Measurements from ENCODE around the gene INHA. TPM values are rescaled to one million over a fixed set of nuclear protein-coding genes. Genes with fewer than 3 reads are reported as not detected.

Gene INHA
- total RNA-seq, 1 experiment from 2014 or later = not detected

- no peak for DNase-seq (ENCODE audit: low read depth)
- in situ Hi-C loops (cut with HindIII; ENCODE audit: low pct_unique_long_range_greater_than_20kb, low sequenced_read_pairs) = no loop called here
Observed at GRCh38 chr2:219538956-219539788, 32.9 kb upstream of the INHA start.

DNA sequence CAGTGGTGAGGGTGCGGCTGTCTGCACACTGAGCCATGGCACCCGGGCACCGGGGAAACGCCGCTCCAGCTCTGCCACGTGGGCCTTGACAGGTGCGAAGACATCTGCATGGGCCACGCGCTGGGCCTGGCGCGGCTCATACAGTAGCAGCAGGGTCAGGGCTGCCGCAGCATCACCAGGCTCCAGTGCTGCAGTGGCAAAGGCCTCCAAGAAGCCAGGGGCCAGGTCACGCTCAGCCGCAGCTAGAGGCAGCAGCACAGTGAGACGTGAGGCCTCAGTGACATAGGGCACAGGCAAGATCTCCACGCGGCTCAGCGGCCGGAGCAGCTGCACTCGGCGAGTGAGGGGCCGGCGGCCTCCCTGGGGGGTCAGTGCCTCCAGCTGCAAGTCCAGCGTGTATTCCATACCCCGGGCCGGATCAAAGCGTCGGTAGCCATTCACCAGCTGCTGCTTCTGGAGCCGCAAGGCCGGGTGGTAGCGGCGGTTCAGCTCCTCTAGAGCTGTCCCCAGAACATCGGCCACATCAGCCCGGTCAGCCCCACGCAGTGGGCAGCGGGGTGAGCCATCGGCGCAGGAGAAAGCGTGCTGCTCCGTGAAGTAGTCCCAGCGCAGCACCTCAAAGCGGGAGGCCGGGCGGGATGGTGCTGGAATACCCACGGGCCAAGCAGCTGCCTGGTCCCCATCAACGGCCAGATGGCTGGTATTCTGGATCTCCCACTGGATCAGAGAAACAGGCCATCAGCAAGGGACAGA lies 32.0 kb upstream of the INHA start:
- in situ Hi-C loops (cut with HindIII; ENCODE audit: low pct_unique_long_range_greater_than_20kb, low sequenced_read_pairs) = no loop called here
- DNase-seq (ENCODE audit: low read depth) = no peak

DNA sequence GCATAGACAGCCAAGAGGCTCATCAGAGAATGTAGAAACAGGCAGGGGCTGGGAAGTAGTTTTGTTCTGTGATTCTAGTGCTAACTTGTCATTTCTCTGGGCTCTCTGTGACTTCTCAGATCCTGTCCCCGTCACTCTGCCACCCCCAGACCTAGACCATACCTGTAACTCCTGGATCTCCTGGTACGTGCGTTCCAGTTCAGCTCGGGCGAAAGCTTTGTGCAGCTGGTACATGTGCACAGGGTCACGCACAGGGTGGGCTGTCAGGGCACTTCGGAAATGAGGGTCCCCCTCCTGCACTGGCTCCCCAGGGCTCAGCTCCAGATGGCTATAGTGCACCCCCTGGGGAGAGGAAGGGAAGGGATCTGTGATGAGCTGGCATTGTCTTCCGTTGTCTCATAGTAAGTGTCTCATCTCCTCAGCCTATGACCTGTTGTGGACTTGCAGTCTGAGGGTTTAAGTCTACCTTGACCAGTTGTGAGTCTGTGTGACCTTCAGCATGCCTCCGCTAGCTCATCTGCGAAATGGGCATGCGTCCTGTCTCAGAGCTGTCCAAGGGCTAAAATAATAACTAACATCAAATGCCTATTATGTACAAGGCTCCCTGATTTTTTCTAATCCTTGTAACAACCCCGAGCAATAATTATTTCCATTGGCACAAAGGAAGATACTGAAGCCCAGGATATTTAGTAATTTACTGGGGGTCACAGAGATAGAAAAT lies 31.2 kb upstream of the INHA start:
- in situ Hi-C loops (cut with HindIII; ENCODE audit: low pct_unique_long_range_greater_than_20kb, low sequenced_read_pairs) = no loop called here
- DNase-seq (ENCODE audit: low read depth) = no peak

DNA sequence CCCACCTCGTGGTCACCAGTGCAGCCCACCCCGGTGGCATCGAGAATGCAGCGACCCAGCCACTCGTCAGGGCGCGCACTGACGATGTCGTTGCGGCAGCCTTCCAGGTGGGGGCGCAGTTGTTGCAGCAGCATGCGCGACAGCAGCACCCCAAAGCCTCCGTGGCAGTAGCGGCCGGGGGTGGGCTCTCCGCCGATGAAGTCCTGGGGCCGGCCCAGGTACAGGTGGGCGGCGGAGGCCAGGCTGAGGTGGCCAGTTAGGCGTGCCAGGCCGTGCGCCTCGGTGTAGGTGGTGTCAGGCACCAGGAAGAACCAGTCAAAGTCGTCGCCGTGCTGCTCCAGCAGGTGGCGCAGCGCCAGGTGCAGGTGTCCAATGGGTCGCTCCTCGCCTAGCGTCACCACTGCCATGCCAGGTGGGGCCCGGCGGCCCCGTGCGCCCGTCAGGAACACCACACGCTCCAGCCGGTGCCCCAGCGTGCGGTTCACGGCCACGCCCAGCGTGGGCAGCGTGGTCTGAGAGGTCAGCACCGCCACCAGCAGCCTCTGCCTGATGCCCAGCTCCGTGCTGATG lies 30.4 kb upstream of the INHA start:
- peak; percentile 86 for DNase-seq (ENCODE audit: low read depth)

GRCh38 chr2:219542931-219543595 lies 29.0 kb upstream of the INHA start:
- in situ Hi-C loops (cut with HindIII; ENCODE audit: low pct_unique_long_range_greater_than_20kb, low sequenced_read_pairs) = no loop called here
- DNase-seq (ENCODE audit: low read depth) = peak; percentile 37

More for the DNA sequence above, 30.4 kb upstream of the INHA start:
- in situ Hi-C loops (cut with HindIII; ENCODE audit: low pct_unique_long_range_greater_than_20kb, low sequenced_read_pairs) = no loop called here

DNA sequence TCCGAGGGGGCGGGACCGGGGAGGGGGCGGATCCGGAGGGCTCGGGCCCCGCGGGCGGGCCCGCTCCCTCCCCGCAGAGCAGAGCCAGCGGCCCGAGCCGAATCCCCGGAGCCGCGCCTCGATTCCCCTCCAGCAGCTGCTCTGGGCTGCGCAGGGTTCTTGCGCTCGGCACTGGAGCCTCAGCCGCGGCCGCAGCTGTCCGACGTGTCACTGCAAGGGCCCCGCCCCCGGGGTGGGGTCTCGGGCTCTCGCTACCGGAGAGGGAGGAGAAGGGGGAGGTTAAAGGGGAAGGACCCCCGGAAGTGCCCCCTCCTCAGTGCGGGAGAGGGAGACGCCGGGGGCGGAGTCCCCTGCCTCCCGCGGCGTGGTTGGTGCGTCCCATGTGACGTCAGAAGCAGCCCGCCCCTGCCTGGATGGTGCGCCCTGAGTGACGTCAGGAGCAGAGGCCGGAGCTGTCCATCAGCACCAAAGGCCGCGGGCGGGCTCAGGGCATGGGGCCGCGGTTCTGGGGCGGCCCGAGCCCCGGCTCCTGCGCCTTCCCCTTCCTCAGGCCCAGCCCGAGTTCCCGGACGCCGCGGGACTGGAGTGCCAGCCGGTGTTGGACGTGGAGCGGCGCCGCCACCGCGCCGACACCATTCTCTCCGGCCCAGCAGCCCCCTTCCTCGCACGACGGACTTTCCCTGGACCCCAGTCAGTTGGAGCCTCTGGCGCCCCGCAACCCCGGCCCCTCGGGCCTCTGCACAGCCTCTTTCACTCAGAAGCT lies 28.3 kb upstream of the INHA start, which contains the start of the genes CHPF and TMEM198:
TSS of gene CHPF (minus strand) at position 214 of the 763 bp plus-strand sequence. CDS start 271 bp downstream, outside the sequence.
TSS of gene TMEM198 (plus strand) at position 433 of the 763 bp plus-strand sequence. CDS start 700 bp downstream, outside the sequence.
- in situ Hi-C loops (cut with HindIII; ENCODE audit: low pct_unique_long_range_greater_than_20kb, low sequenced_read_pairs) = no loop called here
- DNase-seq (ENCODE audit: low read depth) = peak; percentile 100

GRCh38 chr2:219544567-219544966 lies 27.5 kb upstream of the INHA start:
- in situ Hi-C loops (cut with HindIII; ENCODE audit: low pct_unique_long_range_greater_than_20kb, low sequenced_read_pairs) = no loop called here
- no peak for DNase-seq (ENCODE audit: low read depth)

- in situ Hi-C loops (cut with HindIII; ENCODE audit: low pct_unique_long_range_greater_than_20kb, low sequenced_read_pairs) = no loop called here
- DNase-seq (ENCODE audit: low read depth) = no peak
Observed at GRCh38 chr2:219545295-219545942, 26.7 kb upstream of the INHA start.

- no peak for DNase-seq (ENCODE audit: low read depth)
- in situ Hi-C loops (cut with HindIII; ENCODE audit: low pct_unique_long_range_greater_than_20kb, low sequenced_read_pairs) = no loop called here
Observed at GRCh38 chr2:219545943-219546352, 26.2 kb upstream of the INHA start.

- in situ Hi-C loops (cut with HindIII; ENCODE audit: low pct_unique_long_range_greater_than_20kb, low sequenced_read_pairs) = no loop called here
- DNase-seq (ENCODE audit: low read depth) = no peak
Observed at GRCh38 chr2:219547621-219548020, 24.5 kb upstream of the INHA start.

GRCh38 chr2:219548990-219549389 lies 23.1 kb upstream of the INHA start:
- no peak for DNase-seq (ENCODE audit: low read depth)
- in situ Hi-C loops (cut with HindIII; ENCODE audit: low pct_unique_long_range_greater_than_20kb, low sequenced_read_pairs) = no loop called here

DNA sequence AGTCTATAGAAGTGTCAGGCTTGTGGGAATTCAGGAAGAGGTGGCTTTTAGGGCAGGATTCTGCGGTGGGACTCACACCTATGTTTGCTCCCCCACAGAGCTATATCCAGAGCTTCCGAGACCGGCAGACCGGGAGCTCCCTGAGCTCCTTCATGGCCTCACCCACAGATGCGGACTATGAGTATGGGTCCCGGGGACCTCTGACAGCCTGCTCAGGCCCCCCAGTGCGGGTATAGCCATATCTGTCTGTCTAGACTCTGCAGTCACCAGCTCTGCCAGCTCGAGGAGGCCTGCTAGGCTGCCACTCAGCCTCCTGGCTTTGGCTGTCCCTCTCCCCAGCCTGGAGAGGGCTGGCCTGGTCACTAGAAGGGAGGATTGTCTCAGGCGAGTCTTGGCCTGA lies 22.5 kb upstream of the INHA start:
- no peak for DNase-seq (ENCODE audit: low read depth)
- in situ Hi-C loops (cut with HindIII; ENCODE audit: low pct_unique_long_range_greater_than_20kb, low sequenced_read_pairs) = no loop called here

GRCh38 chr2:219551441-219552381 lies 20.4 kb upstream of the INHA start:
- in situ Hi-C loops (cut with HindIII; ENCODE audit: low pct_unique_long_range_greater_than_20kb, low sequenced_read_pairs) = no loop called here
- peak; percentile 54 for DNase-seq (ENCODE audit: low read depth)

DNA sequence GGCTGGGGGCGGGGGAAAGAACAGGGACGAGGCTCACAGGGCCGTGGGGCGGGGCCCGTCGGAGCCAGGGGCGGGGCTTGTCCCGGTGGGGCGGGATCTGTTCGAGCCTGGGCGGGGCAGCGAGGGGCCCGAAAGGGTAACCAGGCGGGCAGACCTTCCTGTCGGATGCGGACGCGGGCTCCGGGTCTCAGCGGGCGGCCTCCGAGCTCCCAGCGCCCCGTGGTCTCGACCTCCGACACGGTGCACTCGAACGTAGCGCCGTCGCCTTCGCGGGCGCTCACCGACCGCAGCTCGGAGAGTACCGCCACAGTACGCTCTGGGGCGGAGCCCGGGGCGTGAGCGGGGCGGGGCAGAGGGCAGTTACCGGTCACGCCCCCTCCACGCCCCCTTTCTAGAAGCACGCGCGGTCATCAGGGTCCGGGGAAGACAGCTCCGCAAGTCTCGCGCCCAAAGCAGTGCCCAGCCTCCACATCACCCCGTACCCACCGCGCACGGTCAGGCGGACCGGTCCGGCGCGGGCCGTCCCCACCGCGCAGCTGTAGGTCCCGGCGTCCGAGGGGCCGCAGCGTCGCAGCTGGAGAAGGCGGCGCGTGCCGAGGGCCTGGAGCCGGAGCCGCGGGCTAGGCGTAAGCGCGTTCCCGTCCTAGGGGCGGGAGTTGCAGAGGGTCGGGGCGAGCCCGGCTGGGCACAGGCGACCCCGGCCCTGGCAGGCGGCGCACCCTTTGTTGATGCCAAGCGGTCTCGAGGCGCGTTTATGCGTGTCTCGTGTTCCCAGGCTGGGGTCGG lies 19.5 kb upstream of the INHA start:
- in situ Hi-C loops (cut with HindIII; ENCODE audit: low pct_unique_long_range_greater_than_20kb, low sequenced_read_pairs) = no loop called here

GRCh38 chr2:219553168-219553417 lies 19.0 kb upstream of the INHA start:
- no peak for DNase-seq (ENCODE audit: low read depth)
- in situ Hi-C loops (cut with HindIII; ENCODE audit: low pct_unique_long_range_greater_than_20kb, low sequenced_read_pairs) = no loop called here

More for the DNA sequence above, 19.5 kb upstream of the INHA start:
- DNase-seq (ENCODE audit: low read depth) = peak; percentile 82
